Hepatocyte (in vitro differentiated cells): ENCODE measurements around the gene LAMA4. TPM values are rescaled to one million over a fixed set of nuclear protein-coding genes. Genes with fewer than 3 reads are reported as not detected.

ENCODE experiments used
- DNase-seq: peaks from one replicate; pipeline ENCODE4 v3.0.0-alpha.2; 2016; ENCODE audit warnings: low spot score
- H2AFZ ChIP-seq: fragments of 200-600 bp; sonication (generic); 2 replicates; pipeline ENCODE4 v1.6.0; 2016; ENCODE audit warnings: antibody characterized with exemption, mild to moderate bottlenecking
- H3K27ac ChIP-seq: fragments of 200-600 bp; sonication (generic); 2 replicates; pipeline ENCODE4 v1.5.1; 2016; ENCODE audit warnings: mild to moderate bottlenecking
- H3K27me3 ChIP-seq: fragments of 200-600 bp; sonication (generic); 2 replicates; pipeline ENCODE4 v1.6.1; 2016
- H3K36me3 ChIP-seq: fragments of 200-600 bp; sonication (generic); replicated peaks from 2 replicates; pipeline ENCODE4 v1.5.1; 2016; ENCODE audit warnings: low read depth; ENCODE audit not compliant: insufficient read depth
- H3K4me1 ChIP-seq: fragments of 200-600 bp; sonication (generic); 2 replicates; pipeline ENCODE4 v1.5.1; 2016; ENCODE audit warnings: mild to moderate bottlenecking, moderate library complexity; ENCODE audit not compliant: insufficient read depth
- H3K4me2 ChIP-seq: fragments of 200-600 bp; sonication (generic); 2 replicates; pipeline ENCODE4 v1.6.0; 2016
- H3K4me3 ChIP-seq: fragments of 200-600 bp; sonication (generic); 2 replicates; pipeline ENCODE4 v1.5.1; 2016; ENCODE audit warnings: mild to moderate bottlenecking
- H3K79me2 ChIP-seq: fragments of 200-600 bp; sonication (generic); 2 replicates; pipeline ENCODE4 v1.6.0; 2017; ENCODE audit warnings: mild to moderate bottlenecking
- H3K9me2 ChIP-seq: fragments of 200-600 bp; sonication (generic); replicated peaks from 2 replicates; pipeline ENCODE4 v1.6.0; 2017; ENCODE audit warnings: mild to moderate bottlenecking; ENCODE audit not compliant: insufficient read depth
- H3K9me3 ChIP-seq: fragments of 200-600 bp; sonication (generic); 2 replicates; pipeline ENCODE4 v1.5.1; 2016; ENCODE audit warnings: low read depth, mild to moderate bottlenecking
- H4K20me1 ChIP-seq: fragments of 200-600 bp; sonication (generic); 2 replicates; pipeline ENCODE4 v1.6.0; 2016; ENCODE audit warnings: mild to moderate bottlenecking; ENCODE audit not compliant: insufficient read depth, poor library complexity, severe bottlenecking
- EZH2 ChIP-seq: fragments of 200-600 bp; sonication (generic); IDR thresholded peaks from 2 replicates; pipeline ENCODE4 v1.6.1; 2016; ENCODE audit warnings: antibody characterized with exemption, mild to moderate bottlenecking, borderline replicate concordance
- EZH2phosphoT487 ChIP-seq: fragments of 200-600 bp; sonication (generic); IDR thresholded peaks from one replicate; pipeline ENCODE4 v1.6.1; 2018; ENCODE audit warnings: antibody characterized with exemption, mild to moderate bottlenecking, low read depth, moderate library complexity; ENCODE audit not compliant: unreplicated experiment, severe bottlenecking
- WGBS: methylation state at CpG from one replicate; pipeline ENCODE4 v1.1.6; 2016; ENCODE audit warnings: low lambda C conversion rate; ENCODE audit errors: missing lambda C conversion rate; 5-methylcytosine and 5-hydroxymethylcytosine counted together
- polyA plus RNA-seq: library from polyadenylated mRNA; unstranded; fragments of >200 nt; fragmentation: Nextera tagmentation; extraction: Ambion mirVana; gene quantifications from 2 replicates; pipeline ENCODE4 v1.2.1, GENCODE V29; 2016
- total RNA-seq: library from RNA; depleted of rRNA; stranded (reverse); fragments of >200 nt; gene quantifications from 2 replicates; pipeline ENCODE4 v1.2.3, GENCODE V29; 2014
- TF ChIP-seq, protein P1 (sequence below): fragments of 200-600 bp; sonication (generic); IDR thresholded peaks from 2 replicates; pipeline ENCODE4 v1.5.1; 2016; ENCODE audit warnings: antibody characterized with exemption, mild to moderate bottlenecking; ENCODE audit not compliant: poor library complexity

The LAMA4 gene
- total and polyA plus RNA-seq, 2 experiments from 2014 or later = 14.1 to 18.9 TPM

GRCh38 chr6:112118034-112118433, 136.3 kb downstream of the LAMA4 start:
- no peak overlapping the region for H2AFZ ChIP-seq
- H3K4me2 ChIP-seq = no peak overlapping the region
- no peaks in the 10 kb centered on the region for H3K79me2 ChIP-seq
- no peaks in the 10 kb centered on the region for H3K36me3 ChIP-seq
- H3K9me2 ChIP-seq = no peaks in the 10 kb centered on the region
- no peaks in the 10 kb centered on the region for H4K20me1 ChIP-seq
- H3K27ac ChIP-seq = no peak overlapping the region
- H3K9me3 ChIP-seq = no peaks in the 10 kb centered on the region
- TF ChIP-seq EZH2 (no peak), EZH2phosphoT487 (no peak)
- TF ChIP-seq, protein P1, sequence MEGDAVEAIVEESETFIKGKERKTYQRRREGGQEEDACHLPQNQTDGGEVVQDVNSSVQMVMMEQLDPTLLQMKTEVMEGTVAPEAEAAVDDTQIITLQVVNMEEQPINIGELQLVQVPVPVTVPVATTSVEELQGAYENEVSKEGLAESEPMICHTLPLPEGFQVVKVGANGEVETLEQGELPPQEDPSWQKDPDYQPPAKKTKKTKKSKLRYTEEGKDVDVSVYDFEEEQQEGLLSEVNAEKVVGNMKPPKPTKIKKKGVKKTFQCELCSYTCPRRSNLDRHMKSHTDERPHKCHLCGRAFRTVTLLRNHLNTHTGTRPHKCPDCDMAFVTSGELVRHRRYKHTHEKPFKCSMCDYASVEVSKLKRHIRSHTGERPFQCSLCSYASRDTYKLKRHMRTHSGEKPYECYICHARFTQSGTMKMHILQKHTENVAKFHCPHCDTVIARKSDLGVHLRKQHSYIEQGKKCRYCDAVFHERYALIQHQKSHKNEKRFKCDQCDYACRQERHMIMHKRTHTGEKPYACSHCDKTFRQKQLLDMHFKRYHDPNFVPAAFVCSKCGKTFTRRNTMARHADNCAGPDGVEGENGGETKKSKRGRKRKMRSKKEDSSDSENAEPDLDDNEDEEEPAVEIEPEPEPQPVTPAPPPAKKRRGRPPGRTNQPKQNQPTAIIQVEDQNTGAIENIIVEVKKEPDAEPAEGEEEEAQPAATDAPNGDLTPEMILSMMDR = no peak
- H3K27me3 ChIP-seq = no peaks in the 10 kb centered on the region
- H3K4me3 ChIP-seq = no peak overlapping the region
- no peak for DNase-seq
- no peaks in the 10 kb centered on the region for H3K4me1 ChIP-seq

DNA sequence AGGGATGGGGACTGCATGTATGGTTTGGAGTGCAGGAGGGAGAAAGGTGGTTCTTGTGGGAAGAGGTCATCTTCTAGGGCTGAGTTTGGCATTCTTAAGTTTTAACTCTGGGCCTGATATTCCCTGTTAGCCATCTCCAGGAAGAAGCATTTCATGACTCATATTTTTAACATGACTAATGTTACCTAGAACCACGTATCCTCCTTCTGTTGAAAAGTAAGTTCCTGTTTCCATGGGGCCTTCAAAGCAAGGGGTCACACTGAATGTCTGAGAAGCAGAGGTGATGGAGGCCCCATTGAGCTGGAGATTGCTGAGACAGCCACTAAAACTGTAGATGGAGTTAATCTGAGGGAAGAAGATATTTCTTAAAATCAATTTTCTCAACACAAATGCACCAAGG, 136.8 kb downstream of the LAMA4 start:
- no peak overlapping the region for H3K27ac ChIP-seq
- no peaks in the 10 kb centered on the region for H3K9me3 ChIP-seq
- no peaks in the 10 kb centered on the region for H3K27me3 ChIP-seq
- DNase-seq = no peak
- H3K4me1 ChIP-seq = no peaks in the 10 kb centered on the region
- no peaks in the 10 kb centered on the region for H3K79me2 ChIP-seq
- H3K9me2 ChIP-seq = no peaks in the 10 kb centered on the region
- no peaks in the 10 kb centered on the region for H3K36me3 ChIP-seq
- H4K20me1 ChIP-seq = no peaks in the 10 kb centered on the region
- TF ChIP-seq EZH2phosphoT487 (no peak), EZH2 (no peak)
- TF ChIP-seq, protein P1 = no peak
- H3K4me2 ChIP-seq = no peak overlapping the region
- WGBS = 65% methylated on average over 1 of the region's 1 CpG
- no peak overlapping the region for H2AFZ ChIP-seq
- no peak overlapping the region for H3K4me3 ChIP-seq

GRCh38 chr6:112116221-112116620, 138.1 kb downstream of the LAMA4 start:
- Histone ChIP-seq H3K27ac (no peak overlapping the region), H3K4me2 (no peak overlapping the region), H4K20me1 (no peaks in the 10 kb centered on the region), H3K4me1 (no peaks in the 10 kb centered on the region), H3K9me3 (no peaks in the 10 kb centered on the region), H3K9me2 (no peaks in the 10 kb centered on the region), H3K36me3 (no peaks in the 10 kb centered on the region), H2AFZ (no peak overlapping the region), H3K79me2 (no peaks in the 10 kb centered on the region), H3K27me3 (no peaks in the 10 kb centered on the region), H3K4me3 (no peak overlapping the region)
- WGBS = 95% methylated on average over 1 of the region's 1 CpG
- DNase-seq = no peak
- TF ChIP-seq, protein P1 = no peak
- TF ChIP-seq EZH2phosphoT487 = no peak
